Spleen (tissue), 11 donors: ENCODE results near the gene RNPEP. TPM values are rescaled to one million over a fixed set of nuclear protein-coding genes. Genes with fewer than 3 reads are reported as not detected.

ENCODE experiments used
- DNase-seq: peaks from one replicate; pipeline ENCODE4 v3.0.0-alpha.2; 2020
- H3K27ac ChIP-seq, 8 donors: fragments of 200-600 bp; sonication (generic) in 7 of 8; 1 replicate in 4 of 8; 2 replicates in 4 of 8; pipeline versions ENCODE4 v1.5.0 to v1.8.0; 2016 to 2021; ENCODE audit warnings: inconsistent platforms in 4 of 8, mild to moderate bottlenecking in 4 of 8, moderate library complexity in 1 of 8
- H3K27me3 ChIP-seq, 7 donors: fragments of 200-600 bp; sonication (generic) in 6 of 7; replicated peaks in 1 of 7; 1 replicate in 4 of 7; 2 replicates in 3 of 7; pipeline versions ENCODE4 v1.5.0 to v1.8.0; 2016 to 2021; ENCODE audit warnings: inconsistent platforms in 3 of 7, mild to moderate bottlenecking in 1 of 7
- H3K36me3 ChIP-seq, 6 donors: fragments of 200-600 bp; sonication (generic) in 5 of 6; 1 replicate in 4 of 6; 2 replicates in 2 of 6; pipeline versions ENCODE4 v1.5.0 to v1.8.0; 2016 to 2021; ENCODE audit warnings: inconsistent platforms in 2 of 6
- H3K4me1 ChIP-seq, 6 donors: fragments of 200-600 bp; sonication (generic) in 5 of 6; 1 replicate in 3 of 6; 2 replicates in 3 of 6; pipeline versions ENCODE4 v1.5.0 to v1.8.0; 2016 to 2021; ENCODE audit warnings: inconsistent platforms in 3 of 6
- H3K4me3 ChIP-seq, 8 donors: fragments of 200-600 bp; sonication (generic) in 7 of 8; 1 replicate in 4 of 8; 2 replicates in 4 of 8; pipeline versions ENCODE4 v1.5.0 to v1.8.0; 2016 to 2021; ENCODE audit warnings: inconsistent platforms in 4 of 8, mild to moderate bottlenecking in 4 of 8, moderate library complexity in 2 of 8
- H3K9me3 ChIP-seq, 8 donors: fragments of 200-600 bp; sonication (generic) in 7 of 8; 1 replicate in 4 of 8; 2 replicates in 4 of 8; pipeline versions ENCODE4 v1.5.0 to v1.8.0; 2016 to 2021; ENCODE audit warnings: inconsistent platforms in 4 of 8
- CTCF ChIP-seq, 11 experiments: fragments of 200-600 bp in 7 of 11; fragments of 450-650 bp in 4 of 11; sonication (generic) in 4 of 11; IDR thresholded peaks in 8 of 11; conservative IDR thresholded peaks in 3 of 11; 1 replicate in 7 of 11; 2 replicates in 4 of 11; pipeline versions ENCODE4 v1.4.0 to v1.8.0; 2016 to 2021; ENCODE audit warnings: antibody characterized with exemption in 11 of 11, inconsistent platforms in 4 of 11, mild to moderate bottlenecking in 1 of 11
- POLR2A ChIP-seq, 3 donors: fragments of 450-650 bp; IDR thresholded peaks; one replicate each; pipeline ENCODE4 v1.5.1; 2017; ENCODE audit warnings: antibody characterized with exemption in 3 of 3, mild to moderate bottlenecking in 1 of 3
- POLR2AphosphoS5 ChIP-seq, 3 donors: sonication (generic); formaldehyde crosslinking; IDR thresholded peaks; one replicate each; pipeline ENCODE4 v1.5.1; 2017; ENCODE audit warnings: antibody characterized with exemption in 3 of 3
- WGBS, 5 donors: extraction: QIAGEN DNeasy Blood & Tissue Kit in 3 of 5; methylation state at CpG; one replicate each; pipeline versions ENCODE4 v1.1.5 to v1.1.7; 2013 to 2018; 5-methylcytosine and 5-hydroxymethylcytosine counted together
- intact Hi-C: fragments of 100-400 bp; cut with DNase I; formaldehyde crosslinking; loops from one replicate; pipeline ENCODE4 v1.15.0; 2023; ENCODE audit warnings: low total_unique reads
- polyA plus RNA-seq, 3 donors: library from polyadenylated mRNA; stranded (reverse); fragments of 200-250 nt; gene quantifications; one replicate each; pipeline ENCODE4 v1.2.1, GENCODE V29; 2013
- total RNA-seq, 7 donors: library from RNA; depleted of rRNA in 3 of 7; stranded (reverse); fragments of >200 nt in 3 of 7; fragmentation: NEBNext Ultra II Directional in 4 of 7; extraction: Animal tissue kit (Norgen Biotek cat#: 25700) in 4 of 7; gene quantifications; one replicate each; pipeline versions ENCODE4 v1.1.0 to v1.2.1, GENCODE V29; 2016 to 2021
- donor health status: healthy with polysubstance abuse.
- donor health status: DM: no; HTN: no; CAD: no; lungs with moderate emphysema.
- donor health status: DM: no; HTN: no; CAD: no.
- donor health status: Bipolar disorder and iron deficiency.
- donor health status: healthy.
- donor health status: DM: no; HTN: no; CAD: no.
- donor health status: DM: yes; HTN: yes; CAD: no.

The RNPEP gene
- total and polyA plus RNA-seq, 10 donors: 24.8 to 69.0 (median 57.3) TPM

DNA sequence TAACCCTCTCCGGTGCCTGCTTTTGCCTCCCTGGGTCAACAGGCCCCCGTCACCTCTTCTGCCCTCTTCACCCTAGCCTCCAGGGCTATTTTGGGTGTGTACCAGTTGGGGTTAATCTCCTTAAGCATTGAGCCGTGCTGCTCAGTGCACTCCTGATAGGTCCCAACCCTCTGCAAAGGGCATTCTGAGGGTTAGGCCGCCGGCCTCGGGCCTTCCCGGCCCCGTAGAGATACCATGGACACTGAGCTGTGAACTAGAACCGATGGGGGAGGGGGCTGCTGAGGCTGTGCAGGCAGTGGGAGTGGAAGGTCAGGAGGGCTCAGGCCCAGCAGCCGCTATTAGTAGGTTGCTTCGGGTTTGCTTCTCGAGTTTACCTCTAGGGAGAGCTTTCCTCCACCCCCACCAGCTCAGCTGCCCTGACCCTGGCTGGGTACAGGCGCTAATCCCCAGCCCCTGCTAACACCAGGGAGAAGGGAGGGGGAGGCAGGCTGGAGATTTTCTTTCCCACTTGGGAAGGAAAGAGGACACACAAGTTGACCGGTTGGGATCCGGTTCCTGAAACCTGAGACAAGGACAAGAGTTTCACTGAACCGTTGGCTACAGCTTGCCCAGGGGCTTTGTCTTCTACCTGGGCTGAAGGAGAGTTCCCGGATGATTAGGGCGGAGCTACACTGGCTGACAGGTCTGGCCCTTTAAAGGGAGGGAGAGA is 40.9 kb upstream of the RNPEP start:
- Histone ChIP-seq H3K36me3 (no peaks in the 10 kb centered on the region), H3K4me1 (peaks cover 0 to 13% (median 4%) of the 10 kb centered on the region in 6 donors), H3K9me3 (no peaks in the 10 kb centered on the region), H3K27me3 (peaks cover 0 to 42% (median 16%) of the 10 kb centered on the region in 7 donors), H3K27ac (peak overlapping the region in 3 of 8 donors; percentile 0 to 17 (median 13)), H3K4me3 (peak overlapping the region in 2 of 8 donors; percentile 5 to 35)
- DNase-seq: no peak
- TF ChIP-seq POLR2A (IDR thresholded peaks at IDR 0.05) (no peak), POLR2AphosphoS5 (IDR thresholded peaks at IDR 0.05) (no peak), CTCF (IDR thresholded peaks at IDR 0.05 in 8 of 11, conservative IDR thresholded peaks at IDR 0.05 in 3 of 11) (no peak)
- intact Hi-C loops: loop anchor here (5.0 kb wide), 1 partner anchor 34 kb away; no protein-coding TSS in a partner anchor
- 64 to 77% (median 73%) methylated on average over 17 to 18 of the region's 18 CpGs for WGBS, 5 donors

- peaks cover 0 to 16% (median 5%) of the 10 kb centered on the region in 6 donors for H3K4me1 ChIP-seq
- H3K4me3 ChIP-seq: peak overlapping the region in 2 of 8 donors; percentile 5 to 35
- no peak for DNase-seq
- no peaks in the 10 kb centered on the region for H3K9me3 ChIP-seq
- H3K27ac ChIP-seq: peak overlapping the region in 3 of 8 donors; percentile 0 to 17 (median 13)
- TF ChIP-seq POLR2AphosphoS5 (IDR thresholded peaks at IDR 0.05) (no peak), POLR2A (IDR thresholded peaks at IDR 0.05) (no peak), CTCF (IDR thresholded peaks at IDR 0.05 in 8 of 11, conservative IDR thresholded peaks at IDR 0.05 in 3 of 11) (no peak)
- H3K36me3 ChIP-seq: no peaks in the 10 kb centered on the region
- intact Hi-C loops: loop anchor here (5.0 kb wide), 1 partner anchor 35 kb away; no protein-coding TSS in a partner anchor
- peaks cover 0 to 47% (median 20%) of the 10 kb centered on the region in 7 donors for H3K27me3 ChIP-seq
- WGBS, 5 donors: 85 to 100% (median 88%) methylated on average over 1 of the region's 1 CpG
Measured at GRCh38 chr1:201942129-201942495, 40.3 kb upstream of the RNPEP start.

DNA sequence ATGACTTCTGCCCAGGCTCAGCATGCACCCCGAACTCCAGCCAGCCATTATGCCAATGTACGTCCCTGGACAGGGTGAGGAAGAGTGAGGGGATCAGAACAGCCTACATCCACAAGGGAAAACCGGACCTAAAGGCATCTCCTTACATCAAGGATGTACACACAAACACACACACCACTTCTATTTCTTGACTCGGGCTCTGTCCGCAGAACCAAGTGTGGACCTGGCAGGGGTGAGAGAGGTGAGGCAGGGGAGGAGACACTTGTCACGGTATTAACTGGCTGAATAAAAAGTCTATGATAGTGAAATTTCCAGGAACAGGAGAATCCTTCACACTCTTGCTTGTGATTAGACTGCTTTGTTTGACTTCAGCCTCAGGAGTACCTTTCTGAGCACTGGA is 38.4 kb upstream of the RNPEP start:
- no peak for DNase-seq
- no peaks in the 10 kb centered on the region for H3K36me3 ChIP-seq
- peak overlapping the region in 5 of 8 donors; percentile 19 to 64 (median 47) for H3K4me3 ChIP-seq
- peak overlapping the region in 1 of 8 donors; percentile 0 for H3K27ac ChIP-seq
- H3K27me3 ChIP-seq: peaks cover 0 to 57% (median 23%) of the 10 kb centered on the region in 7 donors
- no peaks in the 10 kb centered on the region for H3K9me3 ChIP-seq
- H3K4me1 ChIP-seq: peaks cover 0 to 16% (median 5%) of the 10 kb centered on the region in 6 donors
- 68 to 90% (median 82%) methylated on average over 6 of the region's 6 CpGs for WGBS, 5 donors
- TF ChIP-seq CTCF (IDR thresholded peaks at IDR 0.05 in 8 of 11, conservative IDR thresholded peaks at IDR 0.05 in 3 of 11) (no peak), POLR2AphosphoS5 (IDR thresholded peaks at IDR 0.05) (no peak), POLR2A (IDR thresholded peaks at IDR 0.05) (no peak)
- intact Hi-C loops: loop anchor here (5.0 kb wide), 1 partner anchor 37 kb away; no protein-coding TSS in a partner anchor

DNA sequence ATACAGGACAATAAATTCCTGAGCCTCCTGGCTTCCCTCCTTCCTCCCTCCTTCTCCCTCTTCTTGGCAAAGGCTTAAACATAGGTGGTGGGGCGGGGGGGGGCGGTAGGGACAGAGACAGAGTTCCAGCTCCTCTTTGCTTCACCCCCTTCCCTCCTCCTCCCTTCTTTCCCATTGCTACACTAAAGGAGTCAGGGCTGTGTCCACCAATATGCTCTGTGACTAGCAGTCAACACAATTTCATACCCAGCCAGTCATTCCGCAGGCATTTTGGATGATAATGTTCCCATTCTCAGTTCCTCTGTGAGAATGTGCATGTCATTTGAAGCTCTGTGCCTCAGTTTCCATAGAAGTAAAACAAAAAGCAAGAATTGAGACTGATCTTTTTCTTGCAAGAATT is 37.8 kb upstream of the RNPEP start:
- peaks cover 0 to 57% (median 23%) of the 10 kb centered on the region in 7 donors for H3K27me3 ChIP-seq
- intact Hi-C loops: loop anchor here (5.0 kb wide), 1 partner anchor 37 kb away; no protein-coding TSS in a partner anchor
- TF ChIP-seq CTCF (IDR thresholded peaks at IDR 0.05 in 8 of 11, conservative IDR thresholded peaks at IDR 0.05 in 3 of 11) (no peak), POLR2AphosphoS5 (IDR thresholded peaks at IDR 0.05) (no peak), POLR2A (IDR thresholded peaks at IDR 0.05) (no peak)
- H3K4me3 ChIP-seq: peak overlapping the region in 6 of 8 donors; percentile 11 to 64 (median 43)
- no peaks in the 10 kb centered on the region for H3K9me3 ChIP-seq
- no peak for DNase-seq
- no peaks in the 10 kb centered on the region for H3K36me3 ChIP-seq
- no peak overlapping the region for H3K27ac ChIP-seq
- peaks cover 0 to 16% (median 5%) of the 10 kb centered on the region in 6 donors for H3K4me1 ChIP-seq
- WGBS, 5 donors: 43 to 78% (median 62%) methylated on average over 2 to 3 of the region's 3 CpGs
